Dermis lymphatic vessel endothelial cell (primary cell): Measurements from ENCODE around the gene DOLK. TPM values are rescaled to one million over a fixed set of nuclear protein-coding genes. Genes with fewer than 3 reads are reported as not detected.

Experiments
- total RNA-seq: library from RNA; depleted of rRNA; stranded (reverse); fragments of >200 nt; gene quantifications from 2 replicates; pipeline ENCODE4 v1.2.1, GENCODE V29; 2014

The DOLK gene
- 25.5 and 27.3 TPM in 2 replicates for total RNA-seq

GRCh38 chr9:128947527-128948301, at the start of gene DOLK, which contains the start of gene NUP188:
Gene DOLK, minus strand, starts transcription at chr9:128947603. Its CDS starts 300 bp downstream, at chr9:128947303.
Gene NUP188, plus strand, starts transcription at chr9:128947699. Its CDS starts 21 bp downstream, at chr9:128947720.

GRCh38 chr9:128920381-128921058, 26.9 kb downstream of the DOLK start, which contains the start of gene PHYHD1:
Gene PHYHD1, plus strand, starts transcription at chr9:128920982. Its CDS starts 1,342 bp downstream, at chr9:128922324.

Other genes starting within 250 kb of the DOLK start
- gene PKN3, start 245.1 kb downstream of the DOLK start, total RNA-seq = 5.8 and 8.5 TPM in 2 replicates
- gene ZDHHC12, start 223.5 kb downstream of the DOLK start, total RNA-seq = 31.3 and 44.9 TPM in 2 replicates
- gene ZER1, start 175.7 kb downstream of the DOLK start, total RNA-seq = 15.8 and 16.6 TPM in 2 replicates
- 11.3 and 12.5 TPM in 2 replicates for gene TBC1D13, start 160.3 kb downstream of the DOLK start, total RNA-seq
- gene ENDOG, start 129.1 kb downstream of the DOLK start, total RNA-seq = 18.0 and 18.6 TPM in 2 replicates
- 14.0 and 15.2 TPM in 2 replicates for gene SPOUT1, start 117.8 kb downstream of the DOLK start, total RNA-seq
- gene KYAT1, start 65.7 kb downstream of the DOLK start, total RNA-seq = 4.3 and 4.4 TPM in 2 replicates
- gene LRRC8A, start 65.5 kb downstream of the DOLK start, total RNA-seq = 52.6 and 91.1 TPM in 2 replicates
- 0.34 TPM in 1 of 2 replicates, not detected in the other for gene PHYHD1, start 26.6 kb downstream of the DOLK start, total RNA-seq
- gene NUP188, start 96 bp upstream of the DOLK start, total RNA-seq = 36.3 and 43.2 TPM in 2 replicates
- gene SH3GLB2, start 80.7 kb upstream of the DOLK start, total RNA-seq = 26.8 and 27.8 TPM in 2 replicates
- 12.1 and 16.8 TPM in 2 replicates for gene MIGA2, start 89.0 kb upstream of the DOLK start, total RNA-seq
- gene DOLPP1, start 133.5 kb upstream of the DOLK start, total RNA-seq = 7.7 and 7.9 TPM in 2 replicates
- 25.4 and 25.8 TPM in 2 replicates for gene CRAT, start 163.2 kb upstream of the DOLK start, total RNA-seq
- 77.2 and 80.0 TPM in 2 replicates for gene PTPA, start 163.8 kb upstream of the DOLK start, total RNA-seq
- gene IER5L, start 230.7 kb upstream of the DOLK start, total RNA-seq = 16.4 and 20.4 TPM in 2 replicates